Loucy (cell line): ENCODE data around the gene PRIMA1.

Experiments used
- H2AFZ ChIP-seq: fragments of 200-600 bp; sonication (generic); 2 replicates; pipeline ENCODE4 v1.6.0; 2016; ENCODE audit warnings: antibody characterized with exemption, mild to moderate bottlenecking, low read length, moderate library complexity
- H3F3A ChIP-seq: fragments of 200-600 bp; 2 replicates; pipeline ENCODE4 v1.6.0; 2016; ENCODE audit warnings: antibody characterized with exemption, low read depth, mild to moderate bottlenecking
- H3K27me3 ChIP-seq: fragments of 200-600 bp; sonication (generic); 2 replicates; pipeline ENCODE4 v1.6.1; 2014; ENCODE audit warnings: low read length, mild to moderate bottlenecking; ENCODE audit not compliant: insufficient read depth, poor library complexity, severe bottlenecking
- H3K36me3 ChIP-seq: fragments of 200-600 bp; sonication (generic); 2 replicates; pipeline ENCODE4 v1.6.1; 2016; ENCODE audit warnings: low read length; ENCODE audit not compliant: insufficient read depth
- H3K4me1 ChIP-seq: fragments of 200-600 bp; sonication (generic); 2 replicates; pipeline ENCODE4 v1.5.1; 2014; ENCODE audit warnings: low read length, mild to moderate bottlenecking; ENCODE audit not compliant: insufficient read depth, poor library complexity, severe bottlenecking
- H3K4me2 ChIP-seq: fragments of 200-600 bp; sonication (generic); 2 replicates; pipeline ENCODE4 v1.6.0; 2014; ENCODE audit warnings: antibody characterized with exemption, low read length, low read depth, mild to moderate bottlenecking; ENCODE audit not compliant: poor library complexity, severe bottlenecking
- H3K4me3 ChIP-seq: fragments of 200-600 bp; sonication (generic); 2 replicates; pipeline ENCODE4 v1.5.1; 2014; ENCODE audit warnings: low read length, mild to moderate bottlenecking, mixed read lengths; ENCODE audit not compliant: poor library complexity, severe bottlenecking
- H3K79me2 ChIP-seq: fragments of 200-600 bp; sonication (generic); 2 replicates; pipeline ENCODE4 v1.6.1; 2014; ENCODE audit warnings: low read length; ENCODE audit not compliant: insufficient read depth
- H3K9ac ChIP-seq: fragments of 200-600 bp; sonication (generic); 2 replicates; pipeline ENCODE4 v1.6.0; 2014; ENCODE audit warnings: mild to moderate bottlenecking, low read depth, low read length, moderate library complexity; ENCODE audit not compliant: poor library complexity, severe bottlenecking
- H3K9me2 ChIP-seq: fragments of 200-600 bp; sonication (generic); replicated peaks from 2 replicates; pipeline ENCODE4 v1.6.1; 2016; ENCODE audit warnings: low read depth, low read length, mixed read lengths
- H3K9me3 ChIP-seq: fragments of 200-600 bp; sonication (generic); 2 replicates; pipeline ENCODE4 v1.6.1; 2014; ENCODE audit warnings: mild to moderate bottlenecking, antibody characterized with exemption, low read length, low read depth; ENCODE audit not compliant: insufficient read depth
- H4K20me1 ChIP-seq: fragments of 200-600 bp; sonication (generic); 2 replicates; pipeline ENCODE4 v1.6.0; 2014; ENCODE audit warnings: antibody characterized with exemption, low read length, mild to moderate bottlenecking; ENCODE audit not compliant: insufficient read depth, poor library complexity, severe bottlenecking
- EZH2phosphoT487 ChIP-seq: fragments of 200-600 bp; IDR thresholded peaks from 2 replicates; pipeline ENCODE4 v1.6.1; 2018; ENCODE audit warnings: antibody characterized with exemption, mild to moderate bottlenecking, moderate library complexity, borderline replicate concordance
- TF ChIP-seq, protein P1 (sequence below): fragments of 200-600 bp; sonication (generic); conservative IDR thresholded peaks from 2 replicates; pipeline ENCODE4 v1.5.1; 2014; ENCODE audit warnings: mild to moderate bottlenecking, antibody characterized with exemption, low read length

Gene PRIMA1

DNA sequence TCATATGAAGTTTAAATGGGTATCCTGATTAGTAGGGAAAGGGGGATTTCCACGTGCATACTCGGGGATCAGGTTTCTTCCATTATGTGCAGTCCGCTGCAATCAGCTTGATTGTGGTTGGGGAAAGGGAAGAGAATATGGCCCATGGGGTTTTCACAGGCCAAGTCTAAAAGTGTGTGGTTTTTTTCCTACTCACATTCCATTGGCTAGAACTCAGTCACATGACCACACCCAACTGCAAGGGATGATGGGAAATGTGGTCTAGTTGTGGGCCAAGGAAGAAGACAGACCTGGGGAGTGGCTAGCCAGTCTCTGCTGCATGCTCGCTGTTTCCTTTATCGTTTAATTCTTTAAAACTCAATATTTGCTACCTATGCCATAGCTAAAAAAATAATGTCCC lies 105.1 kb downstream of the PRIMA1 start:
- Histone ChIP-seq H4K20me1 (no peaks in the 10 kb centered on the region), H3K79me2 (no peaks in the 10 kb centered on the region), H3K9ac (no peak overlapping the region), H3K4me3 (no peak overlapping the region), H3K27me3 (no peaks in the 10 kb centered on the region), H3F3A (no peaks in the 10 kb centered on the region), H3K9me2 (no peaks in the 10 kb centered on the region), H3K9me3 (no peaks in the 10 kb centered on the region), H3K4me2 (no peak overlapping the region), H3K36me3 (peaks cover 12% of the 10 kb centered on the region; the same call in 1 of the 2 replicates), H2AFZ (no peak overlapping the region), H3K4me1 (no peaks in the 10 kb centered on the region)
- TF ChIP-seq, protein P1, sequence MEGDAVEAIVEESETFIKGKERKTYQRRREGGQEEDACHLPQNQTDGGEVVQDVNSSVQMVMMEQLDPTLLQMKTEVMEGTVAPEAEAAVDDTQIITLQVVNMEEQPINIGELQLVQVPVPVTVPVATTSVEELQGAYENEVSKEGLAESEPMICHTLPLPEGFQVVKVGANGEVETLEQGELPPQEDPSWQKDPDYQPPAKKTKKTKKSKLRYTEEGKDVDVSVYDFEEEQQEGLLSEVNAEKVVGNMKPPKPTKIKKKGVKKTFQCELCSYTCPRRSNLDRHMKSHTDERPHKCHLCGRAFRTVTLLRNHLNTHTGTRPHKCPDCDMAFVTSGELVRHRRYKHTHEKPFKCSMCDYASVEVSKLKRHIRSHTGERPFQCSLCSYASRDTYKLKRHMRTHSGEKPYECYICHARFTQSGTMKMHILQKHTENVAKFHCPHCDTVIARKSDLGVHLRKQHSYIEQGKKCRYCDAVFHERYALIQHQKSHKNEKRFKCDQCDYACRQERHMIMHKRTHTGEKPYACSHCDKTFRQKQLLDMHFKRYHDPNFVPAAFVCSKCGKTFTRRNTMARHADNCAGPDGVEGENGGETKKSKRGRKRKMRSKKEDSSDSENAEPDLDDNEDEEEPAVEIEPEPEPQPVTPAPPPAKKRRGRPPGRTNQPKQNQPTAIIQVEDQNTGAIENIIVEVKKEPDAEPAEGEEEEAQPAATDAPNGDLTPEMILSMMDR: no peak
- no peak for TF ChIP-seq EZH2phosphoT487

GRCh38 chr14:93682459-93682858 lies 105.8 kb downstream of the PRIMA1 start:
- Histone ChIP-seq H3K9me3 (no peaks in the 10 kb centered on the region), H3K4me3 (no peak overlapping the region), H3F3A (no peaks in the 10 kb centered on the region), H3K4me1 (no peaks in the 10 kb centered on the region), H3K36me3 (peaks cover 5% of the 10 kb centered on the region; the same call in 1 of the 2 replicates), H3K9me2 (no peaks in the 10 kb centered on the region), H4K20me1 (no peaks in the 10 kb centered on the region), H2AFZ (no peak overlapping the region), H3K4me2 (no peak overlapping the region), H3K79me2 (no peaks in the 10 kb centered on the region), H3K27me3 (no peaks in the 10 kb centered on the region), H3K9ac (no peak overlapping the region)
- TF ChIP-seq, protein P1: no peak
- no peak for TF ChIP-seq EZH2phosphoT487

DNA sequence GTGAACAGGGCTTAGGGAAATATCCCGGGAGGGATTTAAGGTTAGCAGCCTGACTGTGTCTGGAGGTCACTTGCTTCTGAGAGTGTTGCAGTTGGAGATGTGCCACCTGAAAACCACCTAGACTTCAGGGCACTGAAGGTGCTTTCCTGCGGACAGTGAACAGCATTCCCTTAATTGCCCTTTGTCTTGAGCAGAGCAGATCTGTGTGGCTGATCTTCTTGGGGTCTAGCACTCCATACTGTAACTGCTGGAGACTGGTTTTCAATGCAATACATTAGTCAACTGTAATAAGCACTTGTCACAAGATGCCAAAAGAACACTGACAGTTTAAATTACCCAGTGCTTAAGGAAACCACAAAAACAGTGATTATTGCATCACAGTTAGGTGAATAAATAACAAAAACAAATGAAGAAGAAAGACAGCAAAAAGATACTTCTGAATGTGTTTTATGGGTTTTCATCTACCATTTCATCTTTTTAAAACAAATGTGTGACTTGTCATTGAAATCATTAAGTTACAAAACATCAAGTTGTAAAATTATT lies 111.8 kb downstream of the PRIMA1 start:
- no peak overlapping the region for H3K4me3 ChIP-seq
- H3K27me3 ChIP-seq: no peaks in the 10 kb centered on the region
- no peak overlapping the region for H3K9ac ChIP-seq
- H3K36me3 ChIP-seq: no peaks in the 10 kb centered on the region; the same call in 1 of the 2 replicates
- H3K4me1 ChIP-seq: no peaks in the 10 kb centered on the region
- H3K4me2 ChIP-seq: no peak overlapping the region
- H2AFZ ChIP-seq: no peak overlapping the region
- H3K79me2 ChIP-seq: no peaks in the 10 kb centered on the region
- 0 out of 2 replicates have a peak, but pooled peaks cover 3% of the 10 kb centered on the region for H3F3A ChIP-seq
- H3K9me3 ChIP-seq: no peaks in the 10 kb centered on the region
- no peaks in the 10 kb centered on the region for H4K20me1 ChIP-seq
- no peaks in the 10 kb centered on the region for H3K9me2 ChIP-seq
- TF ChIP-seq EZH2phosphoT487: no peak
- TF ChIP-seq, protein P1: no peak
